ENCODE data around the gene ADCY4.
"Not testable (repeated sequence)": the region's sequence is repeated elsewhere in the genome, so short reads cannot be mapped to it uniquely, and the experiment has no call there.

Gene ADCY4

DNA sequence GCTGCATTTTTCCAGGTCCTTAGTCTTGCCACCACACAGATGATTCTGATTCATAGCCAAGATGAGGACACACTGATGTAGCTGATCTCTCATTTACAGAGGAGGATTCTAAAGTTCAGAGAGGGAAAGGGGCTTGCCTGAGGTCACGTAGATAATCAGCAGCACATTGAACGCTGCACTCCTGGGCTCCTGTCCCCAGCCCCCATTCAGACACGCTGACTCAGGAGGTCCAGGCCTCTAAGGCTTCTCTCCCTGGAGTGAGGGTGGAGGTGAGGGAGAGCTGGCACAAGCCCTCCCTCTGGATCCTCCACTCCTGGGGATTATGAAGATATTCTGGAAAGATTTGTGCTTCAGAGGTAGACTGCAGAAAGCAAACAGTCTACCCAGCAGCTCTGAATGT, 43.5 kb upstream of the ADCY4 start:
- ChIA-PET POLR2A (interaction anchor here (1.0 to 6.9 kb wide), 4 partner anchors 12 to 52 kb away, joined by 3 to 34 read pairs (median 7); partner anchors contain the start of genes CBLN3 and KHNYN), CTCF (interaction anchor here (0.6 to 1.7 kb wide), 4 partner anchors 8 to 71 kb away, joined by 3 to 5 read pairs (median 4); partner anchors contain the start of gene CIDEB)
- DNase-seq (ENCODE audit: extremely low spot score) = no peak
- no peak for TF ChIP-seq TARDBP (IDR thresholded peaks at IDR 0.05)
- no peak for TF ChIP-seq HDGF (IDR thresholded peaks at IDR 0.05; ENCODE audit: borderline replicate concordance)
- no peak for TF ChIP-seq ZNF384 (IDR thresholded peaks at IDR 0.05)
- no peak for TF ChIP-seq CTBP1 (IDR thresholded peaks at IDR 0.05; ENCODE audit: borderline replicate concordance)
- TF ChIP-seq FOXA1 (IDR thresholded peaks at IDR 0.05) = no peak
- TF ChIP-seq NFRKB (IDR thresholded peaks at IDR 0.05) = no peak
- TF ChIP-seq BHLHE40 (IDR thresholded peaks at IDR 0.05; ENCODE audit: borderline replicate concordance) = no peak
- TF ChIP-seq, protein P1, sequence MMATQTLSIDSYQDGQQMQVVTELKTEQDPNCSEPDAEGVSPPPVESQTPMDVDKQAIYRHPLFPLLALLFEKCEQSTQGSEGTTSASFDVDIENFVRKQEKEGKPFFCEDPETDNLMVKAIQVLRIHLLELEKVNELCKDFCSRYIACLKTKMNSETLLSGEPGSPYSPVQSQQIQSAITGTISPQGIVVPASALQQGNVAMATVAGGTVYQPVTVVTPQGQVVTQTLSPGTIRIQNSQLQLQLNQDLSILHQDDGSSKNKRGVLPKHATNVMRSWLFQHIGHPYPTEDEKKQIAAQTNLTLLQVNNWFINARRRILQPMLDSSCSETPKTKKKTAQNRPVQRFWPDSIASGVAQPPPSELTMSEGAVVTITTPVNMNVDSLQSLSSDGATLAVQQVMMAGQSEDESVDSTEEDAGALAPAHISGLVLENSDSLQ (IDR thresholded peaks at IDR 0.05) = no peak
- no peak for TF ChIP-seq ELF4 (IDR thresholded peaks at IDR 0.05)

DNA sequence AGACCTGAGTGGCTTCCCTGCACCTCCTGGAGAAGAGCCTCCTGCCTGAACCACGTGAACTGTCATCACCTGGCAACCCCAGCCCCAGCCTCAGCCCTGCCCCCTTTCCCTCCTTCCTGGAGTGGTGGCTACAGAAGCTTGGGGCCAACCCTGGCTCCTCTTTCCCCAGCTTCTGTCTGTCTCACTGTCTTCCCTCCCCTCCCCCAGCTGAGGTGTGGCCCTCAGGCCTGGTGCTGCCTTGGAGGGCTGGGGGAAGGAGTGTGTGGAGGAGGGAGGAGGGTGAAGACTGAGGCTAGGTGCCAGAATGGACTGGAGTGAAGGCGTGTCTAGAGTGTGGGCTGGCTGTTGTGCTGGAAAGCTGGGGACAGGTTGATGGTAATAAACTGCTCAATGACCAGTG, 42.8 kb upstream of the ADCY4 start:
- ChIA-PET POLR2A (interaction anchor here (1.2 to 6.9 kb wide), 4 partner anchors 11 to 65 kb away, joined by 3 to 34 read pairs (median 7); partner anchors contain the start of genes CBLN3, KHNYN and SDR39U1), CTCF (interaction anchor here (0.9 to 1.3 kb wide), 2 partner anchors 12 to 26 kb away, joined by 3 to 4 read pairs; no protein-coding TSS in a partner anchor)
- no peak for DNase-seq (ENCODE audit: extremely low spot score)
- TF ChIP-seq, protein P1 (IDR thresholded peaks at IDR 0.05) = no peak
- TF ChIP-seq FOXM1 (IDR thresholded peaks at IDR 0.05; ENCODE audit: borderline replicate concordance) (no peak), HDGF (IDR thresholded peaks at IDR 0.05; ENCODE audit: borderline replicate concordance) (no peak), CTBP1 (IDR thresholded peaks at IDR 0.05; ENCODE audit: borderline replicate concordance) (no peak)

DNA sequence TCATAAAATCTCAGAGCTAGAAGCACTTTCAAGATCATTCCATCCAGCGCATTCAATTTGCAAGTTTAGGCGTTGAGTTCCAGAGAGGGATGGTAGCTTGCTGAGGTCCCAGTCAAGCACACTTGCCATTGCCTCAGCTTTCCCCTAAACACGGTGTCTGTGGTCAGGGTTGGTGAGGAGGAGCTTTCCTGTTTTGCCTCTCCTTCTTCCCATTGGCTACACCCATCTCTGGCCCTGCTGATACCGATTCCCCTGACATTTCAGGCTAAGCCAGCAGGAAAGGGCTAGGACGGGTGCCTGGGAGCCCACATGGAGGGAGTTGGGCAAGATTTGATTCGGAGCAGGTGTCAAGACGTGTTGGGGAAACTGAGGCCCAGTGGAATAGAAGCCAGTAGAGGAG, 42.3 kb upstream of the ADCY4 start:
- ChIA-PET POLR2A (interaction anchor here (1.2 to 6.9 kb wide), 2 partner anchors 54 to 65 kb away, joined by 3 to 34 read pairs; partner anchors contain the start of genes CBLN3, KHNYN and SDR39U1), CTCF (interaction anchor here (0.9 to 1.3 kb wide), 2 partner anchors 11 to 27 kb away, joined by 3 to 4 read pairs; no protein-coding TSS in a partner anchor)

DNA sequence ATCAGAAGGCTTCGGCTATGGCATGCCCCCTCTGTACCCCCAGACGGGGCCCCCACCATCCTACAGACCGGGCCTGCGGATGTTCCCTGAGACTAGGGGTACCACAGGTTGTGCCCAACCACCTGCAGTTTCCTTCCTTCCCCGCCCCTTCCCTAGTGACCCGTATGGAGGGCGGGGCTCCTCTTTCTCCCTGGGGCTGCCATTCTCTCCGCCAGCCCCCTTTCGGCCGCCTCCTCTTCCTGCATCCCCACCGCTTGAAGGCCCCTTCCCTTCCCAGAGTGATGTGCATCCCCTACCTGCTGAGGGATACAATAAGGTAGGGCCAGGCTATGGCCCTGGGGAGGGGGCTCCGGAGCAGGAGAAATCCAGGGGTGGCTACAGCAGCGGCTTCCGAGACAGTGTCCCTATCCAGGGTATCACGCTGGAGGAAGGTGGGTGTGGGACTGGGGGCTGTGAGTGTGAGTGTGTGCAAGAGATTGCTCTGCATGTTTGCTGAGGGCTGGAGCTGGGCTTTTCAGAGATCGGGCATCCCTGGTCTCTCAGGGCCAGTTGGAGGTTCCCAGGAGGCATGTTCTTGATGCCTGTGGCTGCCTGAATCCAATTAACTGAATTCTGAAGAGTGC, 41.7 kb upstream of the ADCY4 start:
- POLR2A ChIA-PET = interaction anchor here (1.2 to 6.9 kb wide), 2 partner anchors 54 to 66 kb away, joined by 3 to 34 read pairs; partner anchors contain the start of genes CBLN3, KHNYN and SDR39U1
- CTCF ChIA-PET = interaction anchor here (0.9 to 1.3 kb wide), 2 partner anchors 11 to 27 kb away, joined by 3 to 4 read pairs; no protein-coding TSS in a partner anchor
- DNase-seq (ENCODE audit: extremely low spot score) = no peak
- no peak for TF ChIP-seq FOXK2 (IDR thresholded peaks at IDR 0.05)
- TF ChIP-seq FOXM1 (IDR thresholded peaks at IDR 0.05; ENCODE audit: borderline replicate concordance) = no peak
- TF ChIP-seq FOXA1 (IDR thresholded peaks at IDR 0.05) = no peak
- TF ChIP-seq ZNF384 (IDR thresholded peaks at IDR 0.05) = no peak
- TF ChIP-seq CTBP1 (IDR thresholded peaks at IDR 0.05; ENCODE audit: borderline replicate concordance) = no peak
- no peak for TF ChIP-seq HDGF (IDR thresholded peaks at IDR 0.05; ENCODE audit: borderline replicate concordance)
- TF ChIP-seq, protein P1 (IDR thresholded peaks at IDR 0.05) = no peak
- no peak for TF ChIP-seq ELF4 (IDR thresholded peaks at IDR 0.05)
- no peak for TF ChIP-seq TARDBP (IDR thresholded peaks at IDR 0.05)
- TF ChIP-seq SUZ12 (IDR thresholded peaks at IDR 0.05) = no peak
- no peak for TF ChIP-seq ARNT (IDR thresholded peaks at IDR 0.05)
- no peak for TF ChIP-seq BHLHE40 (IDR thresholded peaks at IDR 0.05; ENCODE audit: borderline replicate concordance)
- no peak for TF ChIP-seq NFRKB (IDR thresholded peaks at IDR 0.05)

More for the DNA sequence above, 42.3 kb upstream of the ADCY4 start:
- no peak for TF ChIP-seq ZNF384 (IDR thresholded peaks at IDR 0.05)
- no peak for TF ChIP-seq ELF4 (IDR thresholded peaks at IDR 0.05)
- TF ChIP-seq, protein P1 (IDR thresholded peaks at IDR 0.05) = no peak
- no peak for TF ChIP-seq TARDBP (IDR thresholded peaks at IDR 0.05)
- TF ChIP-seq FOXA1 (IDR thresholded peaks at IDR 0.05) = no peak
- no peak for TF ChIP-seq FOXM1 (IDR thresholded peaks at IDR 0.05; ENCODE audit: borderline replicate concordance)
- no peak for TF ChIP-seq NFRKB (IDR thresholded peaks at IDR 0.05)
- no peak for TF ChIP-seq CTBP1 (IDR thresholded peaks at IDR 0.05; ENCODE audit: borderline replicate concordance)
- no peak for TF ChIP-seq SP1 (IDR thresholded peaks at IDR 0.05)
- TF ChIP-seq LEF1 (IDR thresholded peaks at IDR 0.05; ENCODE audit: borderline replicate concordance) = no peak
- TF ChIP-seq SUZ12 (IDR thresholded peaks at IDR 0.05) = no peak
- no peak for TF ChIP-seq FOXK2 (IDR thresholded peaks at IDR 0.05)
- no peak for TF ChIP-seq HDGF (IDR thresholded peaks at IDR 0.05; ENCODE audit: borderline replicate concordance)
- TF ChIP-seq BHLHE40 (IDR thresholded peaks at IDR 0.05; ENCODE audit: borderline replicate concordance) = no peak
- TF ChIP-seq L3MBTL2 (conservative IDR thresholded peaks at IDR 0.05) = no peak
- no peak for TF ChIP-seq ARNT (IDR thresholded peaks at IDR 0.05)
- no peak for DNase-seq (ENCODE audit: extremely low spot score)

DNA sequence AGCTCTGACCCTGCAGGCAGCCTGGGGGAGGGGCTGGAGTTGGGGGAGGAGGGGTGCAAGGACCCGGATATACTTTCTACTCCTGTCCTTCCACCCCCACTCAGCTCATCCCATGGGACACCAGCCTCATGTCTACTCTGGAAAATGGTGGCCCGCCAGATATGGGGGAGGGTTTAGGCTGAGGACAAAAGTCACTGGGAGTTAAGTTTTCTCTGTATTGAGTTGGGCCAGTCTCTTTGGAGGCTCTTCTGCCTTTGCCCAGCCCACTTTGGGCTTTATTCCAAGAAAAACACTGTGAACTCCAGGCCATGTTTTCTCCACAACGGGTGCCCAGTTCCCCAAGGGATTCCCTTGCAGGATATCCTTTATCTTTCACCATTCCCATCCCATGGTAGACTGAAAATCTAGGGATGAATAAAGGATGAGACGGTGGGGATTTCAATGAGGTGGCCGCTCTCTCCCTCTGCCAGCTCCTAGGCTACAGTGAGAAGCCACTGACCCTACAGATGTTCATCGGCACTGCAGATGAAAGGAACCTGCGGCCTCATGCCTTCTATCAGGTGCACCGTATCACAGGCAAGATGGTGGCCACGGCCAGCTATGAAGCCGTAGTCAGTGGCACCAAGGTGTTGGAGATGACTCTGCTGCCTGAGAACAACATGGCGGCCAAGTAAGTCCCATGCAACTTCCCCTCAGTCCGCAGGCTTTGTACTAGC, 38.0 kb upstream of the ADCY4 start:
- ChIA-PET CTCF (interaction anchor here (0.7 kb wide), 1 partner anchor 59 kb away, joined by 3 read pairs; no protein-coding TSS in a partner anchor), POLR2A (interaction anchor here (0.6 to 1.2 kb wide), 3 partner anchors 18 to 226 kb away, joined by 3 to 6 read pairs (median 3); no protein-coding TSS in a partner anchor)
- TF ChIP-seq FOXK2 (IDR thresholded peaks at IDR 0.05) (no peak), SUZ12 (IDR thresholded peaks at IDR 0.05) (no peak), NFRKB (IDR thresholded peaks at IDR 0.05) (no peak), SP1 (IDR thresholded peaks at IDR 0.05) (no peak), ELF4 (IDR thresholded peaks at IDR 0.05) (no peak), FOXA1 (IDR thresholded peaks at IDR 0.05) (no peak), L3MBTL2 (conservative IDR thresholded peaks at IDR 0.05) (no peak), ARNT (IDR thresholded peaks at IDR 0.05) (no peak), FOXM1 (IDR thresholded peaks at IDR 0.05; ENCODE audit: borderline replicate concordance) (no peak), HDGF (IDR thresholded peaks at IDR 0.05; ENCODE audit: borderline replicate concordance) (no peak), LEF1 (IDR thresholded peaks at IDR 0.05; ENCODE audit: borderline replicate concordance) (no peak), CTBP1 (IDR thresholded peaks at IDR 0.05; ENCODE audit: borderline replicate concordance) (no peak), BHLHE40 (IDR thresholded peaks at IDR 0.05; ENCODE audit: borderline replicate concordance) (no peak), ZNF384 (IDR thresholded peaks at IDR 0.05) (no peak), TARDBP (IDR thresholded peaks at IDR 0.05) (no peak)
- TF ChIP-seq, protein P1 (IDR thresholded peaks at IDR 0.05) = no peak
- DNase-seq (ENCODE audit: extremely low spot score) = no peak

DNA sequence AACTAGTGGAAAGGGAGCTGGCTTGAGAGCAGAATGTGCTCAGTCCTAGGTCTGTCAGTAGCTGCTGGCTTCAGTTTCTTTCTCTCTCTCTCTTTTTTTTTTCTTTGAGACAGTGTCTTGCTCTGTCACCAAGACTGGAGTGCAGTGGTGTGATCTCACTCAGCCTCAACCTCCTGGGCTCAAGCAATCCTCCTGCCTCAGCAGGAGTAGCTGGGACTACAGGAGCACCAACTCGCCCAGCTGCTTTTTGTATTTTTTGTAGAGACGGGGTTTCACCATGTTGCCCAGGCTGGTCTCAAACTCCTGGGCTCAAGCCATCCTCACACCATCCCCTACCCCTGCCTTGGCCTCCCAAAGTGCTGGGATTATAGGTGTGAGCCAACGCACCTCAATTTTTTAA, 36.7 kb upstream of the ADCY4 start:
- CTCF ChIA-PET = interaction anchor here (0.6 to 3.2 kb wide), 3 partner anchors 18 to 64 kb away, joined by 3 to 19 read pairs (median 5); no protein-coding TSS in a partner anchor
- DNase-seq (ENCODE audit: extremely low spot score) = not testable (repeated sequence)
- POLR2A ChIA-PET = interaction anchor here (0.9 to 2.1 kb wide), 5 partner anchors 16 to 70 kb away, joined by 3 to 7 read pairs (median 5); partner anchors contain the start of gene KHNYN

Data from HEK293T (cell line).